Tibial artery (tissue), 4 donors: ENCODE results near the gene CLDN2.

Experiments used
- DNase-seq, 2 donors: peaks; one replicate each; pipeline ENCODE4 v3.0.0-alpha.2; 2019
- H3K27ac ChIP-seq, 2 donors: fragments of 200-600 bp; sonication (generic) in 1 of 2; 1 replicate in 1 of 2; 2 replicates in 1 of 2; pipeline ENCODE4 v1.5.1; 2018 to 2019; ENCODE audit warnings: mild to moderate bottlenecking in 1 of 2
- H3K27me3 ChIP-seq, 2 donors: fragments of 200-600 bp; sonication (generic) in 1 of 2; one replicate each; pipeline versions ENCODE4 v1.5.1 to v1.6.0; 2016 to 2019
- H3K36me3 ChIP-seq, 3 donors: fragments of 200-600 bp; sonication (generic) in 2 of 3; one replicate each; pipeline ENCODE4 v1.5.1; 2016 to 2019; ENCODE audit warnings: mild to moderate bottlenecking in 2 of 3
- H3K4me1 ChIP-seq, 4 donors: fragments of 200-600 bp; sonication (generic) in 2 of 4; 1 replicate in 3 of 4; 2 replicates in 1 of 4; pipeline ENCODE4 v1.5.1; 2016 to 2019
- H3K4me3 ChIP-seq, 2 donors: fragments of 200-600 bp; sonication (generic) in 1 of 2; 1 replicate in 1 of 2; 2 replicates in 1 of 2; pipeline ENCODE4 v1.5.1; 2018 to 2019; ENCODE audit warnings: mild to moderate bottlenecking in 2 of 2
- H3K9me3 ChIP-seq, 3 donors: fragments of 200-600 bp; sonication (generic) in 1 of 3; one replicate each; pipeline ENCODE4 v1.5.1; 2016 to 2019
- CTCF ChIP-seq, 2 experiments: fragments of 200-600 bp in 1 of 2; fragments of 450-650 bp in 1 of 2; IDR thresholded peaks; one replicate each; pipeline ENCODE4 v1.5.1; 2017 to 2019; ENCODE audit warnings: antibody characterized with exemption in 2 of 2, mild to moderate bottlenecking in 1 of 2, moderate library complexity in 1 of 2
- intact Hi-C: fragments of 100-400 bp; cut with DNase I; formaldehyde crosslinking; loops from one replicate; pipeline ENCODE4 v1.15.0; 2023; ENCODE audit warnings: low total_unique reads

CLDN2 gene

GRCh38 chrX:106952538-106952937, 32.3 kb downstream of the CLDN2 start:
- TF ChIP-seq CTCF (IDR thresholded peaks at IDR 0.05), result no peak
- Histone ChIP-seq H3K9me3 (no peaks in the 10 kb centered on the region), H3K4me1 (no peaks in the 10 kb centered on the region), H3K36me3 (peaks cover 0 to 9% (median 5%) of the 10 kb centered on the region in 3 donors), H3K4me3 (no peak overlapping the region), H3K27me3 (no peaks in the 10 kb centered on the region), H3K27ac (no peak overlapping the region)
- intact Hi-C loops, result no loop called here
- no peak for DNase-seq

- no peak overlapping the region for H3K27ac ChIP-seq
- H3K27me3 ChIP-seq, result no peaks in the 10 kb centered on the region
- intact Hi-C loops, result no loop called here
- peaks cover 0 to 9% (median 5%) of the 10 kb centered on the region in 3 donors for H3K36me3 ChIP-seq
- H3K4me3 ChIP-seq, result no peak overlapping the region
- peak in 1 of 2 experiments; percentile 20 for TF ChIP-seq CTCF (IDR thresholded peaks at IDR 0.05)
- H3K9me3 ChIP-seq, result no peaks in the 10 kb centered on the region
- DNase-seq, result no peak
- no peaks in the 10 kb centered on the region for H3K4me1 ChIP-seq
Measured at GRCh38 chrX:106952988-106953387, 32.8 kb downstream of the CLDN2 start.

GRCh38 chrX:106954041-106954440, 33.8 kb downstream of the CLDN2 start:
- H3K27me3 ChIP-seq, result no peaks in the 10 kb centered on the region
- H3K4me1 ChIP-seq, result no peaks in the 10 kb centered on the region
- H3K9me3 ChIP-seq, result no peaks in the 10 kb centered on the region
- DNase-seq, result no peak
- peaks cover 0 to 9% (median 5%) of the 10 kb centered on the region in 3 donors for H3K36me3 ChIP-seq
- no peak overlapping the region for H3K4me3 ChIP-seq
- intact Hi-C loops, result no loop called here
- TF ChIP-seq CTCF (IDR thresholded peaks at IDR 0.05), result no peak
- no peak overlapping the region for H3K27ac ChIP-seq

- TF ChIP-seq CTCF (IDR thresholded peaks at IDR 0.05), result no peak
- Histone ChIP-seq H3K36me3 (peaks cover 0 to 12% (median 5%) of the 10 kb centered on the region in 3 donors), H3K9me3 (no peaks in the 10 kb centered on the region), H3K27me3 (no peaks in the 10 kb centered on the region), H3K27ac (no peak overlapping the region), H3K4me1 (no peaks in the 10 kb centered on the region), H3K4me3 (no peak overlapping the region)
- intact Hi-C loops, result no loop called here
- DNase-seq, result no peak
Measured at GRCh38 chrX:106955004-106955772, 35.0 kb downstream of the CLDN2 start.

GRCh38 chrX:106957856-106958255, 37.7 kb downstream of the CLDN2 start:
- Histone ChIP-seq H3K4me1 (no peaks in the 10 kb centered on the region), H3K4me3 (no peak overlapping the region), H3K27me3 (no peaks in the 10 kb centered on the region), H3K36me3 (peaks cover 4 to 23% (median 5%) of the 10 kb centered on the region in 3 donors), H3K9me3 (no peaks in the 10 kb centered on the region), H3K27ac (no peak overlapping the region)
- DNase-seq, result no peak
- TF ChIP-seq CTCF (IDR thresholded peaks at IDR 0.05), result no peak
- intact Hi-C loops, result no loop called here
